HepG2 (cell line): ENCODE results near the gene GRIK4. TPM values are rescaled to one million over a fixed set of nuclear protein-coding genes. Genes with fewer than 3 reads are reported as not detected.

ENCODE experiments used
- CSRNP1 ChIP-seq: sonication (generic); formaldehyde crosslinking; IDR thresholded peaks from 2 replicates; pipeline ENCODE4 v1.8.1; 2023; ENCODE audit warnings: mild to moderate bottlenecking, missing genetic modification reagents
- HIC2 ChIP-seq: sonication (generic); formaldehyde crosslinking; IDR thresholded peaks from 2 replicates; pipeline ENCODE4 v1.9.0; 2022; ENCODE audit warnings: low read depth, missing genetic modification reagents
- IRX3 ChIP-seq: sonication (generic); formaldehyde crosslinking; IDR thresholded peaks from 2 replicates; pipeline ENCODE4 v1.8.1; 2023; ENCODE audit warnings: mild to moderate bottlenecking, low read depth, missing genetic modification reagents, borderline replicate concordance
- NR2F1 ChIP-seq, 2 experiments: fragments of 450-650 bp in 1 of 2; formaldehyde crosslinking in 1 of 2; IDR thresholded peaks; 2 replicates each; pipeline versions ENCODE4 v1.5.0 to v1.6.1; 2016 to 2020; ENCODE audit warnings: mild to moderate bottlenecking in 1 of 2, missing compliant biosample characterization in 1 of 2, missing genetic modification reagents in 1 of 2, moderate library complexity in 1 of 2
- PBX2 ChIP-seq: IDR thresholded peaks from 2 replicates; pipeline ENCODE4 v1.6.1; 2016; ENCODE audit warnings: control low read depth
- PCBP1 ChIP-seq: fragments of 200-400 bp; formaldehyde crosslinking; IDR thresholded peaks from 2 replicates; pipeline ENCODE4 v1.6.1; 2017; ENCODE audit warnings: mild to moderate bottlenecking, low read depth, low read length, borderline replicate concordance
- SMARCC2 ChIP-seq: fragments of 450-650 bp; IDR thresholded peaks from 2 replicates; pipeline ENCODE4 v1.6.1; 2017; ENCODE audit warnings: antibody characterized with exemption, mild to moderate bottlenecking
- ZFP1 ChIP-seq: IDR thresholded peaks from 2 replicates; pipeline ENCODE4 v1.6.1; 2016
- ZNF33B ChIP-seq: sonication (generic); formaldehyde crosslinking; IDR thresholded peaks from 2 replicates; pipeline ENCODE4 v1.5.1; 2020; ENCODE audit warnings: mild to moderate bottlenecking, missing genetic modification reagents
- ZNF547 ChIP-seq: sonication (generic); formaldehyde crosslinking; IDR thresholded peaks from 2 replicates; pipeline ENCODE4 v1.5.1; 2020; ENCODE audit warnings: mild to moderate bottlenecking, missing genetic modification reagents
- ZNF580 ChIP-seq: IDR thresholded peaks from 2 replicates; pipeline ENCODE4 v1.6.1; 2016; ENCODE audit warnings: low read depth, borderline replicate concordance
- ZNF770 ChIP-seq: sonication (generic); formaldehyde crosslinking; IDR thresholded peaks from 2 replicates; pipeline ENCODE4 v1.5.0; 2020; ENCODE audit warnings: mild to moderate bottlenecking, missing genetic modification reagents
- ZXDC ChIP-seq: sonication (generic); formaldehyde crosslinking; IDR thresholded peaks from 2 replicates; pipeline ENCODE4 v1.5.0; 2020; ENCODE audit warnings: mild to moderate bottlenecking, missing genetic modification reagents
- polyA plus RNA-seq, 8 experiments: library from polyadenylated mRNA; depleted of rRNA in 3 of 8; stranded (reverse) in 7 of 8; unstranded in 1 of 8; fragments of >200 nt; fragmentation: Illumina TruSeq in 4 of 8; extraction: Trizol in 4 of 8; gene quantifications; 2 replicates each; pipeline versions ENCODE4 v1.2.1 to v1.2.3, GENCODE V29; 2011 to 2016; ENCODE audit warnings: low read depth in 4 of 8, missing spikeins in 1 of 8, mixed read lengths in 1 of 8; ENCODE audit not compliant: insufficient read depth in 1 of 8
- total RNA-seq, 5 experiments: library from RNA; depleted of rRNA; stranded (reverse); fragments of >200 nt; fragmentation: Illumina TruSeq; extraction: Trizol; gene quantifications; 2 replicates each; pipeline ENCODE4 v1.2.3, GENCODE V29; 2016; ENCODE audit warnings: low read depth in 1 of 5

GRIK4 gene
- total and polyA plus RNA-seq, 2 of the 13 experiments (the other 11 are each of a cell fraction or from before 2014, with no cell fraction given) = 0.04 to 0.07 TPM

GRCh38 chr11:120547811-120548681 lies 36.5 kb downstream of the GRIK4 start (continued):
- TF ChIP-seq PBX2 (CRISPR knock-in tag) = no peak; the same call in 1 of the 2 replicates
- TF ChIP-seq SMARCC2 = no peak
- peak; percentile 97 for TF ChIP-seq HIC2 (CRISPR knock-in tag)
- no peak for TF ChIP-seq ZNF547
- no peak for TF ChIP-seq IRX3 (CRISPR knock-in tag)
- TF ChIP-seq CSRNP1 (CRISPR knock-in tag) = no peak
- TF ChIP-seq PCBP1 = no peak
- TF ChIP-seq ZNF580 (CRISPR knock-in tag) = no peak
- TF ChIP-seq NR2F1 (CRISPR knock-in tag; IDR thresholded peaks at IDR 0.05) = no peak; a peak in 1 of 4 replicates
- no peak for TF ChIP-seq ZNF33B
- no peak for TF ChIP-seq ZFP1
- TF ChIP-seq ZXDC = no peak
- no peak for TF ChIP-seq ZNF770 (CRISPR knock-in tag)
